OCI-LY1 (cell line): Measurements from ENCODE around the gene COL6A3.

Experiments
- CTCF ChIP-seq: fragments of 200-600 bp; sonication (generic), shearing (Covaris generic); IDR thresholded peaks from 2 replicates; pipeline ENCODE4 v1.5.1; 2017; ENCODE audit warnings: mild to moderate bottlenecking, antibody characterized with exemption, low read length, moderate library complexity, mixed read lengths
- EZH2 ChIP-seq: fragments of 200-600 bp; sonication (generic), shearing (Covaris generic); IDR thresholded peaks from 2 replicates; pipeline ENCODE4 v1.8.0; 2017; ENCODE audit warnings: borderline replicate concordance, mixed run types, mild to moderate bottlenecking, antibody characterized with exemption, low read length, moderate library complexity, mixed read lengths

- TF ChIP-seq CTCF (no peak), EZH2 (no peak)
Observed at GRCh38 chr2:237305579-237305978, 108.4 kb downstream of the COL6A3 start.
